Measurements from ENCODE around the gene MGAT4B. TPM values are rescaled to one million over a fixed set of nuclear protein-coding genes. Genes with fewer than 3 reads are reported as not detected.

Gene MGAT4B
- total RNA-seq, 1 donor from 2014 or later, result 354 TPM

DNA sequence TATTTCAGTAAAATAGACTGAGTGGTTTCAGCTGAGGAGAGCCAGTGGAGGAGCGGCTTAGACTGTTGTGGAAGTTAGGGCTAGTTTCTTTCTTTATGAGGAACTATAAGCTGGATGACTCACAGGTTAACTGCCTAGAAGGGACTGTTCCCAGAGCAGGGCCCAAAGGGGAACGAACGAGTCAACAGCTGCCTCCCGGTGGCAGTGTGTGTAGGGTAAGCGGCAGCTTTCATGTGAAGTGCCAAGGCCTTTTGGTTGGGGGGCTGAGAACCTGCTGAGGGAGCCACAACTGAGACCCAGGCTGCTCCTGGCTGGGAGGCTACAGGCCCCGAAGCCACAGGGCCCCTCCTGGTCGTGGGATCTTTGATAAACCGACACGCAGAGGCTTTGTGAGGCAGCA is 21.0 kb upstream of the MGAT4B start:
- DNase-seq (ENCODE audit: extremely low read depth, low read depth, low spot score), result no peak

GRCh38 chr5:179825655-179826182 is 19.1 kb upstream of the MGAT4B start:
- no peak for DNase-seq (ENCODE audit: extremely low read depth, low read depth, low spot score)

DNA sequence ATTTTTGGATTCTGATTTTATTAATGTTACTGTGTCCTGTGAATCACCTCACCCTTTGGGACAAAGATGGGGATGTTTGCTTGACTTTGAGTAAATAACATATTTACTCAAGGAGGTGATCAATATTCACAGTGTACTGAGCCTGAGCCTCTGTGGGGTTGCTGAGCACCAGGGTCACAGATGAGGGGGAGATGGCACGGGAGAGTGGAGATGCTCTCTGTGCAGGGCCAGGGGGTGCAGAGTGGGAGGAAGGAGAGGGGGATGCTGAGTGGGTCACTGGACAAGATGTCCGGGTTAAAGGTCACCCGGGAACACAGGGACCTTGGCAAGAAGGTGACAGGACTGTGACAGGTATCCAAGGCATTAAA is 18.1 kb upstream of the MGAT4B start:
- DNase-seq (ENCODE audit: extremely low read depth, low read depth, low spot score), result no peak

DNA sequence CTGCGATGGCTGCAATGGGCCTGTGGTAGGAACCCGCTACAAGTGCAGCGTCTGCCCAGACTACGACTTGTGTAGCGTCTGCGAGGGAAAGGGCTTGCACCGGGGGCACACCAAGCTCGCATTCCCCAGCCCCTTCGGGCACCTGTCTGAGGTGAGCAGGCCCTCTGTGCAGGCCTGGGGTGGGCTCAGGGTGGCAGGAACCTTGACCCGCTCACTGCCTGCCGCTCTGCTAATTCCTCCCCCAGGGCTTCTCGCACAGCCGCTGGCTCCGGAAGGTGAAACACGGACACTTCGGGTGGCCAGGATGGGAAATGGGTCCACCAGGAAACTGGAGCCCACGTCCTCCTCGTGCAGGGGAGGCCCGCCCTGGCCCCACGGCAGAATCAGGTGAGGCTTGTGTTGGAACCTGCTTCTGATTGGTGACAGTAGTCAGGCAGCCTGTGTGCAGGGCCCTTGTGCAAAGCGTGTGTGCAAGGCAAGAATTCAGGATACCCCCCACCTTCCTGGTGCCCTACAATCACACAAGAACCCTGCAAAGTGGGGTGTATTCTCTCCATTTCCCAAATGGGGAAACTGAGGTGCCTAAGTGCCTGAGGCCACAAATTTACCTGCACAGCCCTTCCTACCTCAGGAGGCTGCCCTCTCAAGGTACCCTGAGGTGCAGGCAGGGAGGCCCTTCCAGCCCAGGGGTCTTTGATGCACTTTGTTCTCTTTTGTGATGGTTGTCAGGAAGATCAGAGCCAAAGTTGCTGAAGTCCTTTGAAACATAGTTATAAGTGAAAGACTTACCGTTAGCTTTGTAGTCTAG is 17.5 kb upstream of the MGAT4B start:
- DNase-seq (ENCODE audit: extremely low read depth, low read depth, low spot score), result no peak

DNA sequence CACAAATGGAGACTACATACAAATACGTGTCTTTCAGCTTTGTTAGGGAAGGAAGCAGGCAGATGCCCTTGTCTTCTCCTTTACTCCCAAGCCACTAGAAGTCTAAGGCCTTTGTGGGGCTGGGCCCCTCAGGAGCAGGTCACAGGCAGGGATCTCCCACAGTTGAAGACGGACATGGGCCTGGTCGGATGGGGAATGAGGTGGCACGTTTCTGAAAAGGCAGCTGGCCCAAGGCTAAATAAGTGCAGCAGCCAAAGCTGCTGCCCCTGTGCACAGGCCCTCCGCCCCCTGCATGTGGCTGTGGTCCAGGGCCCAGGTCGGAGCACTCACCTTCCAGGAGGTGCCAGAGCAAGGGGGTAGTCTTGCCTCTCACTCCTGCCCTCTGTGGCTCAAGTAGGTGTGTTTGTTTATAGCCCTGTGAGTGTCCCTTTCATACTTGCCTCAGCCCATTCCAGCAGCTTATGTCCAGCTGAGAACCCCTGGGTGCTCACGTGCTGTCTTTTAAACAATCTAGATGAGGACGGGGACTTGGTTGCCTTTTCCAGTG is 15.9 kb upstream of the MGAT4B start:
- no peak for DNase-seq (ENCODE audit: extremely low read depth, low read depth, low spot score)

- no peak for DNase-seq (ENCODE audit: extremely low read depth, low read depth, low spot score)
Observed at GRCh38 chr5:179822059-179822432, 15.4 kb upstream of the MGAT4B start.

DNA sequence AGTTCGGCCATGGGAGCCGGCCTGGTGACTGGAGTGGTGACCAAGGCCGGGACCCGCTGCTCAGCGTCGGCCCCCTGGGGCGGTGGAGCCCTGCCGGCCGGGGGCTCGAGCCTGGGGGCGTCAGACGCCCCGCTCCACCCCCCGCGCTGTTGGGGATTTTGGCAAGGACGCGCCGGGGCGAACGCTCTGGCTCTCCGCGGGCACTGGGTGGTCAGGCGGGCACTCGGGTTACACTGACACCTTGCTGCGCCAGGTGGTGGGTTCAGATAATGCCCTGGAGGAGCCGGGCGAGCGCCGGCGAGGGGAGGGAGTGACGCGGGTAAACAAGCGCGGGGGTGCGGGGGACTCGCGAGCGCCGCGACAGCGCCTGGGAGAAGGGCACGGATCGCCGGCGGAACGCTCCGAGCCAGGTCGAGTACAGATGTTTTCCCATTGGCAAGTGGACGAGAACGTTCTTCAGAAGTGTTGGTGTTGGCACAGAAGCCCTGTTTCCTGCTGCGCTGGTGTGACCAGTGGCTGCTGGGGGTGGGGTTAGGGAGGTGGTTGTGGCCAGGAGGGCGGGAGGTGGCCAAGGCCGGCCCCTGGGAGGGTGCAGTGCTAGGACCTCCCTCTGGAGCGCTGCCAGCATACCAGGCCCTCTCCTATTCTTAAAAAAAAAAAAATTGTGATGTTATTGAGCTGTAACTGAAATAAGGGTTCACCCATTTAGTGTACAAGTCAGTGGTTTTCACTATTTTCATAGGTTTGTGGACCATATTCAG is 14.8 kb upstream of the MGAT4B start:
- peak; percentile 52 for DNase-seq (ENCODE audit: extremely low read depth, low read depth, low spot score)

DNA sequence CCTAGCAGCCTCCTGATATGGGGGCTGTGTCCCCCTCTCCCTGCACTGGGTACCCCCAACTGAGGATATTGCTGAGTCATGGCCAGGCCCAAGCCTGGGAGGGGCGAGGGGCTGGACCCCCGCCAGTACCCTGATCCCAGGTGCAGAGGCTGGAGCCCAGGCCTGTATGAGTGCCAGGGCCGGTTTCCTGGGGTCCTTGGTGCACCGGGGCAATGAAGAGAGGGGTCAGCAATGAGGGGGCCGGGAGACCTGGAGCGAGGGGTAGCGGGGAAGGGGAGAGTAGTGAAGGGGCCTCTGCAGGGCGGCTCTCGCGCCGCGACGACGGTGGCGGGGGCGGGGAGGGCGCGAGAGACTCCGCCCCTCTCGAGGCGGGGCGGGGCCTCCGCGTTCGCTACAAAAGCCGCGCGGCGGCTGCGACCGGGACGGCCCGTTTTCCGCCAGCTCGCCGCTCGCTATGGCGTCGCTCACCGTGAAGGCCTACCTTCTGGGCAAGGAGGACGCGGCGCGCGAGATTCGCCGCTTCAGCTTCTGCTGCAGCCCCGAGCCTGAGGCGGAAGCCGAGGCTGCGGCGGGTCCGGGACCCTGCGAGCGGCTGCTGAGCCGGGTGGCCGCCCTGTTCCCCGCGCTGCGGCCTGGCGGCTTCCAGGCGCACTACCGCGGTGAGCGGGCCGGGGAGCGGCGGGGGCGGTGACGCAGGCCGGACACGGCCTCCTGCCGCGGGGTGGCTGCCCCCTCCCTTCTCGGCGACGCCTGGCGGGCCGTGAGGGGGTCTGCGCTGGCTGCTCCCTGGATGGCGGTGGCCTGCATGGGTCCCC is 14.0 kb upstream of the MGAT4B start, which contains the start of gene SQSTM1:
Gene SQSTM1, plus strand, starts transcription at position 423 of the 815 bp plus-strand sequence. Its CDS starts 32 bp downstream, at position 455.
- DNase-seq (ENCODE audit: extremely low read depth, low read depth, low spot score), result no peak

DNA sequence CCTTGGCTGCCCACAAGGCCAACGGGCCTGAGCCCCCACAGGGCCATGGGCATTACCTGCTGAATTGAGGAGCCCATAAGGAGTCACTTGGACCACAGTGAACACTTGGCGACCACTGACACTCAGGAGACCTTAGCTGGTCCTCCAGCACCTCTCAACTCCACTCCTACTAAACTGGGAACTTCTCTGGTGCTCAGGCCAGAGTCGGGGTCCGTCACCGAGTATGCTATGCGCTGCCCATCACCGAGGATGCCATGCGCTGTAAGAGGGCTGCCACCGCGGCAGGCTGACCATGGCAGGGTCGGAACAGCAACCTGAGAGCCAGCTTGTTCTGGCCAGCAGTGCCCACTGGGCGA is 13.4 kb upstream of the MGAT4B start:
- no peak for DNase-seq (ENCODE audit: extremely low read depth, low read depth, low spot score)

- no peak for DNase-seq (ENCODE audit: extremely low read depth, low read depth, low spot score)
Observed at GRCh38 chr5:179819296-179820126, 12.8 kb upstream of the MGAT4B start.

DNA sequence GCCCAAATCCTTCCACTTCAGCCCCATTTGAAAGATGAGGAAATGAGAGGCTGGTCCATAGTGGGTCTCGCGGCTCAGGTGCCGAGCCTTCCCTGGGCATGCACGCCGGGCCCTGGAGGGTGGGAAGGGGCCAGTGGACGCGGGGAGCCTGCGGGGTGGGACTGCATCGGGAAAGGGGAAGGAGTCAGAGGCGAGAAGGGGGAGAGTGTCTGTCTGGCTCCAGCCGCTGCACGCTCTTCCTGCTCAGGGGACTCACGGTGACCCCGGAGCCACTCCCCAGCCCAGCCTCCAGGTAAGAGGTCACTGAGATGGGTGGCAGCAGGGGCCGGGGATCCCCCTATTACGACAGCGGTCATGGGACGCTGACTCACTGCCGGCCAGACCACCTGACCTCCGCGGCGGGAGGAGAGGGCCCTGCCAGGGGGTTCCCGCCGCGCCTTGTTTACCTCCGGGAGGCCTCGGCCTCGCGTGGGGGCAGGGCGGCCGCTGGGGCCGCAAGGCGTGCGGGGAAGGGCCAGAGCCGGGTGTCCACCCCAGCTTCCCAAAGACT is 12.2 kb upstream of the MGAT4B start:
- DNase-seq (ENCODE audit: extremely low read depth, low read depth, low spot score), result no peak

GRCh38 chr5:179817890-179818745 is 11.5 kb upstream of the MGAT4B start:
- no peak for DNase-seq (ENCODE audit: extremely low read depth, low read depth, low spot score)

- DNase-seq (ENCODE audit: extremely low read depth, low read depth, low spot score), result no peak
Observed at GRCh38 chr5:179817470-179817840, 10.8 kb upstream of the MGAT4B start.

GRCh38 chr5:179816796-179817469 is 10.3 kb upstream of the MGAT4B start:
- no peak for DNase-seq (ENCODE audit: extremely low read depth, low read depth, low spot score)

- no peak for DNase-seq (ENCODE audit: extremely low read depth, low read depth, low spot score)
Observed at GRCh38 chr5:179816401-179816795, 9.7 kb upstream of the MGAT4B start.

DNA sequence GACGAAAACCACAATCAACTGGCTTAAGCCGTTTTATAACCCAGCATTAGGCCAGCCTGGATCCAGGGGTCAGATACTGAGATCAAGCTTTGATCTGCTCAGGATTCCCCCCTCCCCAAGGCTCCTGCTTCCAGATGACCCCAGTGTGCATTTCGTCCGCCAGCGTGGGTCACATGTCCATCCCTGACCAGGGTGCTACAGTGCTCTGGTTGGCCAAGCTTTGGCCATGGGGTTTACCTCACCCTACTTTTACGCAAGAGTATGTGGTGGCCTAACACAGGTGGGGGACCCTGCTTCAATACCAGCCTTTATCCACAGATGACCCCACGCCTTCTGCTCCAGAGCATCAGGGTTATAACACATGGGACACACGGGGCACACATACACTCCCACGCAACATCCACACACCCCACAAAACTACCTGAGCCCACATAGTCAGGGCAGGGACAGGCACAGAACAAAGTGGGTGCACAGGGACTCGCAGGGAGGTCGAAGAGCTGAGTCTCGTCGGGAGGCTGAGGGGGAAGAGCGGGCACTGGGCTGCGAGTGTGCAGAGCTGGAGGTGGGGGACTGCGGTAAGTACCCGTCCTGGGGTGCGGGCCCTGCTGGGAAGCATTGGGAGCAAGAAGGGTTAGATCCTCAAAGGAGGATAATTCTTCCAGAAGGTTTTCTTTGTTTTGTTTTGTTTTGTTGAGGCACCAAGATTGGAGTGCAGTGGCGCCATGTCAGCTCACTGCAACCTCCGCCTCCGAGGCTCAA is 9.0 kb upstream of the MGAT4B start:
- DNase-seq (ENCODE audit: extremely low read depth, low read depth, low spot score), result no peak

- DNase-seq (ENCODE audit: extremely low read depth, low read depth, low spot score), result no peak
Observed at GRCh38 chr5:179814090-179814489, 7.4 kb upstream of the MGAT4B start.
